Head of caudate nucleus (tissue), 42 donors: ENCODE results near the gene IRF8.

Source experiments
- DNase-seq, 42 donors: peaks; one replicate each; pipeline versions ENCODE4 v3.0.0 to v3.0.0-alpha.2; 2020 to 2021; ENCODE audit warnings: mixed read lengths in 7 of 42
- intact Hi-C: fragments of 100-400 bp; cut with DNase I; formaldehyde crosslinking; loops from one replicate; pipeline ENCODE4 v1.15.0; 2022

Gene IRF8

DNA sequence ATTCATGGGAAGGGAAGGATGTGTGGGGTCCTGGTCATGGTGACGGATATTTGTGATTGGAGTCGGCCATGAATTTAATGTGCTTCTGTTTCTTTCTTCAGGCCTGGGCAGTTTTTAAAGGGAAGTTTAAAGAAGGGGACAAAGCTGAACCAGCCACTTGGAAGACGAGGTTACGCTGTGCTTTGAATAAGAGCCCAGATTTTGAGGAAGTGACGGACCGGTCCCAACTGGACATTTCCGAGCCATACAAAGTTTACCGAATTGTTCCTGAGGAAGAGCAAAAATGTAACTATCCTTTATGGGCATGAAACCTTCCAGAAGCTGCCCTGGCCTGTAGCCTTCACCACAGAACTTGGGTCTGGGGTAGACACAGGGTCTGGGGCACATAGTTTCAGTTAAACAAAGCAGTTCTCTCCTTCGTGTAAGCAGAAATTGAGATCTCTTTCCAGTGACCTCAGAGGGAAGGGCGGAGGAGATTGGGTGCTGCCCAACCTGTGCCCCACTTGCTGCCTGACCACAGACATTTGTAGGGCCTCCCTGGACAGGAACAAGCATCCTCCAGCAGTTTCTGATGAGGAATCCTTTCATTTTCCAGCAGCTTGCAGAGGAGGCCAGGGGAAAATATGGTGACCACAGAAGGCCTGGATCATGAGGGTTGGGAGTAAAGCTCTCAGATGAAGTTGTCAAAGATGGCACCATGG, 10.1 kb downstream of the IRF8 start:
- peak in 5 of 42 donors; percentile 10 to 35 (median 17) for DNase-seq
- intact Hi-C loops = no loop called here

DNA sequence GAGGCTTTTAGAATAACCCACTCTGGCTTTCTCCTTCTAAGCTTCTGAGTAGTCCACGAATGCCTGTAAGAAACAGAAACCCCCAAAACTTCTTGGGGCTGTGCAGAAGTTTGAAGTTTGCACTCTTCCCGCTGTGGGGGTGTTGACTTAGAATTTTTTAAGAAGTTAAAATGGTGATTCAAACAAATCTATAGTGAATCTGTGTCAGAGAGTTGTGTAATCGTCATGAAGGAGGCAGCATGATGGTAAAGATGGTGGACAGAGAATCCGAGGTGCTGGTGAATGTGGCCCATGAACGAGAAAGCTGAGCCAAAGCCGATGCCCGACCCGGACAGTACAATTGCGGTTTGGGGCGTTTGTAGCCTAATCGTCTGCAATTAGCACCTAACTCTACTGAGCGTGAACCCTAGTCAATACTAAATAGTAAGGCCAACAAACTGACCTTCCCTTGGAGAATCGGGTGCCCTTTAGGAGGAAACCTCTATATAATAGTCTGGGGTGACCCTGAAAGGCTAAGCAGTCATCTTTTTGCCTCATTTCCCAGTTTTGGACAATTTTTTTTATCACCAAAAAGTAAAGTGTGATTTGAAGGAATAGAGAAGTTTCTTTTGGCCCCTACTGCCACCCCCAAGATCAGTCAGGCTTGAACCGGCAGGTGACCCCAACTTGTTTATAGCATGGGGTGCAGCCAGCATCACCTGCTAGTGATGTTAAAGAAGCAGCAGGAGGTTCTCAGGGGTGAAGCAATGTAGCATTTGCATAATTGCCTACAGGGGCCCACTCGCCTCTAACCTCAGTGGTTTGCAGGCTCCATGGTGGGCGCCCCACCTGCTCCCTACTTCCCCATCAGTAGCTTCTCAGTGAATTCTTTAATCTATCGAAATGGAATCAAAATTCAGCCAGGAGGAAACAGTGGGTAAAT, 11.2 kb downstream of the IRF8 start:
- DNase-seq = no peak
- intact Hi-C loops = no loop called here

DNA sequence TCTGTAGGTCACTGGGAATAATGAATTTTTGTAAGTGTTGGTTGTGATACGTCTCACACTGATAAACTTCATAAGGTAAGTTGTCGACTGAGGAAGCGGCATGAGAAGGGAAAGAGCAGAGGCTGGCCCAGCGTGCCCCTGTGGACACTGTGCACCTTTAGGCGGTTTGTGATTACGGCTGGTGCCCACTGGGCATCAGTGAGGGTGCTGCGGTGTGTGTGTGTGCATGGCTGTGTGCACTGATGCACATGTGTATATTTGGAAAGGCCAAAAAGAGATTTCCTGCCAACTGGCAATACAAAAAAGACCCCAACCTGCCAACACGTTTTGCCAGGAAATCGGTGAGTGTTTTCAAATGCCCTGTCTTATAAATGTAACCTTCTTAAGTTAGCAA, 11.9 kb downstream of the IRF8 start:
- DNase-seq = no peak
- intact Hi-C loops = no loop called here

DNA sequence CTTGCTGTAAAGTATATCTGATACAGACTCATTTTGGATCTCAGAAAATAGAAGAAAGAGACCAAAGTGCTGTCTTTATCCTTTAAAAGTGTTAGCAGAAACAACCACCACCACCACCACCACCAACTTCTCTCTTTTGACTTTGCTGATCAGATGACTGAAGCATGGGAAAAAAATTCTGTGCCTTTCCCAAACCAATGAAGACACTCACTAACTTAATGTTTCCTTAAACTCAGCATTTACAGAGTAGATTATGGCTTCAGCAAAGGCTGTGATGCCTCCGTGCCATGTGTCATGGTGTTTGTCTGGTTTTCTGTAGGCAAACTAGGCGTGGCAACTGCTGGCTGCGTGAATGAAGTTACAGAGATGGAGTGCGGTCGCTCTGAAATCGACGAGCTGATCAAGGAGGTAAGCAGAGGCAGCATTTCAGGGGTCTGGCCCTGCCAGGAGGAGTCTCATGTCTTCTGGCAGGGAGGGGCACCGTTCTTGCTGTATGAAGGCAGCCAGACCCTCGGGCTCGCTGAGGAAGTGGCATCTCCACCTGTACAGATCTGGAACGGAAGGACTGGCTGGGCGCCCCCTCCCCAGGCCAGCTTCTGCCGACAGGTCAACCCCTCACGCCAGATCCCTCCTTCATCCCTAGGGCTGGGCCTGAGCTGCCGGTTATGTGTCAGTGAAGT, 12.4 kb downstream of the IRF8 start:
- intact Hi-C loops = no loop called here
- DNase-seq = no peak

DNA sequence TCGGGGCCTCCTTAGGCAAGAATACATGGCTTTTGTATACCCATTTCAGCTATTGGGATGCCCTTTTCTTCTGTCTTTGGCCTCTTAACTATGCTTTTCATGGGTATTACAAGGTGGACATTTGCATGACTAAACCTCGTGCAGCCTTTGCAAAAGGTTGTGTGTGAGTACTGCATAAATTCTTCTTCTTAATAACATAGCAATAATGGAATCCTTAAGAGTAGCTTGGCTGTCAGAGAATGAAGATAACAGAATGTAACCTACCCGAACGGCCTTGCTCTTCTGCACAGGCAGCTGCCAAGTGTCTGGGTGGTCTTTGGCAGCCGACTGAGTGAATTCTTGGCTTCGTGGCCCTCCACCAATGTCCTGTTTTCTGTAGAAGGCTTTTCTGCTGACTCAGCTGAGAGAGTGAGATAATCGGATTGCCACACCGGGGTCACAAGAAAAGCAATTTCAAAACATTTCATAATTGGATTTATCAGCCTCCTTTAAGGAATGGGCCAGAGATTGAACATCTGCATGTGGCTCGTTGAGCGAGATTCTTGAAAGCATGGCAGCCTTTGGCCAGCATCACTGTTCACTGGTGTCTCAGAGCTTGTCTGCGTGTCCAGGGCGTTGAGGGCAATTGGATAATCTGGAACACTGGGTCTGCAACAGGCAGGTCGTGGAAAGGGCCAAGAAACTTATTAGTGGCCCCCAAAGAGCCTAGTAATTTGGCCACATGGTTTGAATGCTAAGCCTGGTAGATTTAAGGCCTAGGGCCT, 13.4 kb downstream of the IRF8 start:
- intact Hi-C loops = no loop called here
- no peak for DNase-seq

DNA sequence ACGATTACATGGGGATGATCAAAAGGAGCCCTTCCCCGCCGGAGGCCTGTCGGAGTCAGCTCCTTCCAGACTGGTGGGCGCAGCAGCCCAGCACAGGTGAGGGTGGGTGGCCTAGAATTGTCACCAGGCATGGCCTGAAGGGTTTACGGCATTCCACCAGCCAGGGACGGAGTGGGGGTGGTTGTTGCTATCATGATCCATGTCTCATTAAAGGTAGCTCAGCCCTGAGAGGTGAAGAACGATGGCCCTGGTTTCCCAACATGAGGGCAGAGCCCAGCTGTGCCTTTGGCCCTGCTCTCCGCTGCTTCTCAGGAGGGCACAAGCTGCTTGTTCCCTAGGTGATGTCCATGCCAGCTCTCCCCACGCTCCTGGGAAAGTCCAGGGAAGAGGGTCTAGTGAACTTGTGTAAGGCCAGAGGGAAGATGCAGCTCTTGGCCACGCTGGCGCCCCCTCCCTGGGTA, 14.2 kb downstream of the IRF8 start:
- no peak for DNase-seq
- intact Hi-C loops = no loop called here

DNA sequence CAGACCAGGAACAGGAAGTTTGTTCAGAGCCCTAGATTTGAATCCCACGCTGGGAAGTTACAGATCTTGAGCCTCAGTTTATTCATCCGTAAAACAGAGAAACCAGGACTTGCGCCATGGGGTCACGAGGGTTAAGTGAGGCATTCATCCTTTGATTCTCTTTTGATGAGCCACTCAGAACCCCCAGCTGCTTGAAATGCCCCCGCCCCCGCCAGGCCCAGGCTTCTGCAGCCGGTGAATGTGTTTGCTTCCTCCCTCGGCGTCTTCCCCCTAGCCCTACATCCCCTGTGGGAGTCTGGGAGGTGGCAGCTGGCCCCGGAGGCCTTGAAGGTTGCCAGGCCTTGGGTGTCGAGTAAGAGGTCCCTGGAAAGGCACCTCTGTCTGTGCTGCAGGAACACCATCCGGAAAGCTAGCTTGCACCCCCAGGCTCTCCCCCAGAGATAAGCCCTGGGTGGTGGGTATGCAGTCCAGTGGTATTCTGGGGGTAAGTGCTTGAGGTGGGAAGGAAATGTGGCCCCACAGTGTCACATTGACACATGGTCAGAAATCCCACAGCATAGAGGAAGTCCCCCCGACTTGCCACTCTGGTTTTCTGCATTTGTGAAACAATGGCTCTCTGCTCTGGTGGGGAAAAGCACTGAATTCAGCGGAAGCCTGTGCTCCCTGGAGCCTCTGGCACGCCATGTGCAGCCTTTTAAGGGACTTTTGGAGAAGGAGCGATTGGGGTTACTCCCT, 14.9 kb downstream of the IRF8 start:
- intact Hi-C loops = no loop called here
- DNase-seq = no peak

DNA sequence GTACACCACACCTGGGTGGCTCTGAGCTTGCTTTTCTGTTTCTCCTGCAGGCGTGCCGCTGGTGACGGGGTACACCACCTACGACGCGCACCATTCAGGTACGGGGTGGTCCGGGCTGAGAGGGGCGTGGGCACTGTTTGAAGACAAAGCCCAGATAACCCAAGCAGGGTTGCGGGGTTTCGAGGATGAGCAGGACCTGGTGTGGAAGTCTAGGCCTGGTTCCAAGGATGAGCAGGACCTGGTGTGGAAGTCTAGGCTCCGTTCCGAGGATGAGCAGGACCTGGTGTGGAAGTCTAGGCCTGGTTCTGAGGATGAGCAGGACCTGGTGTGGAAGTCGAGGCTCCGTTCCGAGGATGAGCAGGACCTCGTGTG, 15.4 kb downstream of the IRF8 start:
- intact Hi-C loops = no loop called here
- DNase-seq = no peak

DNA sequence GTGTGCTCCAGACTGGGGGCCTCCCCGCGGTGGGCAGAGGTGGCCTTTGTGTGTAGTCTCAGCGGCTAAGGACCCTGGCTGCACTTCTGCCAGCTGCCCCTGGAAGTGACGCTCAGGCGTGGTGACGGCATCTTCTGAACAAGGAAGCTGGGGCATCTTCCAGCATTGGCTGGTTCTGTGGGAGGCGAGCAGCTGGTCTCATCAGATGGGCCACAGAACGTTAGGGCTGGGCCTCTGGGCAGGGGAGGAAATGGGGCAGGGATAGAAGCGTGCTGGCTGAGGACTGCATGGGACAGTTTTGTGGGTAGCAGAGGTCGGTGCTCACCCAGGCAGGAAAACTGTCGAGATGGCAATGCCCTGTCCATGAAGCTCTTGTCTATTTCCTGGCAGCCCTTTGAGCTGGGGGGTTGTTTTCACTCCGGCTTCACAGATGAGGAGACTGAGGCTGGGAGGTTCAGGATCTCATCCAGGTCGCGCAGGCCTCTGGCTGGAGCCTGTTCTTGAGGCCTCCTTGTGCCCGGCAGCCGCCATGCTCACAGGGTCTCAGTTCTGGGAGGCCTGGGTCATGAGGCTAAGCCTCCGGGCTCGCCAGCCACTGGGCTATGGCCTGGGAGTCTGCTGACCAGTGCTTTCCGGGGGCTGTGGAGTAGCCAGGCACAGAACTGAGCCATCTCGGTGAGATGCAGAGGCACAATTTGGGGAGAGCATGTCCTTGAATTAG, 16.3 kb downstream of the IRF8 start:
- no peak for DNase-seq
- intact Hi-C loops = no loop called here

DNA sequence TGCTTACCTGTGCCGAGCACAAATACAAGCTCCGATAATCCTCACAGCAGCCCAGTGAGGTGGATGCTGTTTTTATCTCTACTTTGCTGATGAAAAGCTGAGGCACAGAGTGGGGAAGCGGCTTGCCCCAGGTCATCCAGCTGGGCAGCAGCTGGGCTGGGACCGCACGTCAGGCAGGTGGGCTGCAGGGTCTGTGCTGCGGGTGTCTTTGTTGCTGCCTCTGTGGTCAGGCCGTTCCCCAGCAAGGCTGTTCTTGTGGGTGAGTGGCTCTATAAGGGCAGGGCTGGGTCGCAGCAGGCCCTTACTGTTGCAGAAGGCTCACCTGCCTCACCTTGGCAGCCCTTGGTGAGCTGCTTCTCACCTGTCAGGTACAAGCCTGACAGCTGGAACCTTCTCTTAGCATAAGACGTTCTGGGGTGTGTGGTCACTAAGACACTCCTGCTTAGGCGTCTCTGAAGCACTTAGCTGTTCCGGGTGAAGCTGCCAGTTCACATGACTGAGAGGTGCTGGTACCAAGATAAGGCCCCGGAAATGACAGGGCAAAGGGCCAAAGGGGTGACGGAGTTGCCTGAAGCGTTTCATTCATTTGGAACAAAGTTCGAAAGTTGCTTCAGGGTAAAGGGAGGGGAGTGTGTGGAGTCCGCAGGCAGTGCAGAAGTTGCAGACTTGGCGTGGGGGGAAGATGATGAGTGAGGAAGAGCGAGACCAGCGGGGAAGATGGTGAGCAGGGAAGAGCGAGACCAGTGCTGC, 17.4 kb downstream of the IRF8 start:
- intact Hi-C loops = no loop called here
- DNase-seq = peak in 1 of 42 donors; percentile 41

DNA sequence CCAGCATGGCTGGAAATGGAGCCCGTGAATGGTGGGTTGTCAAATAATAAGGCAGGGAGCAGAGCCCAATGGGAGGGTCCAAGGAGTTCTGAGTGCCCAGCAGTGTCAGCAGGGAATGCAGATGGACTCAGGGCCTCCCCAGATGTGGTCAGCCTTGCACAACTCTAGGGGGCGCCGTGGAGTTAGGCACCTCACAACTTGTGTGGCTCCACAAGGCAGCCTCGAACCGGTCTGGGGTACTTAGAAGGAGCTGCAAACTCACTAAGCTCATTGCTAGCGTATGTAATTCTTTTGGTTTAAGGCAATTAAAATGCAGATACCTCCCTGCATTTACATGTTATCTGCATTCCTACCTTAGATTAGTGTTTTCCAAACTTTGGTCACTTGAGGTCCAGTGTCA, 18.1 kb downstream of the IRF8 start:
- intact Hi-C loops = no loop called here
- no peak for DNase-seq

DNA sequence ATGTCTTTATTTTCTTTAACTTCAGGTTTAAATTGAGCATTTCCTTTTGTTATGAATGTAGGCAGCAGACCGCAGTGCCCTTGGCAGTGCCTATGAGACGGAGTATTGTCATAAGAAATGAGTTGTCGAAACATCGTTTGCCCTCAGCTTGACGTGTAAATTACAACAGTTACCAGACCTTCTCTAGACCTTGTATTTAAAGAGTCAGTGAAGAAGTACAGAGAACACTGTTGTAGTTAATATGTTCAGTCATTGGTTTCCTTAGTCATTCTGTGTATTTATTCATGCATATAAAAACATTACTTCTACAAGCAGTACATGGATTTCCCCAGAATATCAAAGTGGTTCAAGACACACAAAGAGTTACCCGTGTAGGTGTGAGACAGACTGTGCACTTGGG, 19.0 kb downstream of the IRF8 start:
- no peak for DNase-seq
- intact Hi-C loops = no loop called here

DNA sequence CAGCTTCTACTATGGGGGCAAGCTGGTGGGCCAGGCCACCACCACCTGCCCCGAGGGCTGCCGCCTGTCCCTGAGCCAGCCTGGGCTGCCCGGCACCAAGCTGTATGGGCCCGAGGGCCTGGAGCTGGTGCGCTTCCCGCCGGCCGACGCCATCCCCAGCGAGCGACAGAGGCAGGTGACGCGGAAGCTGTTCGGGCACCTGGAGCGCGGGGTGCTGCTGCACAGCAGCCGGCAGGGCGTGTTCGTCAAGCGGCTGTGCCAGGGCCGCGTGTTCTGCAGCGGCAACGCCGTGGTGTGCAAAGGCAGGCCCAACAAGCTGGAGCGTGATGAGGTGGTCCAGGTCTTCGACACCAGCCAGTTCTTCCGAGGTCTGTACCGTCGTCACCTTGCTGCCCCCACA, 19.5 kb downstream of the IRF8 start:
- DNase-seq = no peak
- intact Hi-C loops = no loop called here

DNA sequence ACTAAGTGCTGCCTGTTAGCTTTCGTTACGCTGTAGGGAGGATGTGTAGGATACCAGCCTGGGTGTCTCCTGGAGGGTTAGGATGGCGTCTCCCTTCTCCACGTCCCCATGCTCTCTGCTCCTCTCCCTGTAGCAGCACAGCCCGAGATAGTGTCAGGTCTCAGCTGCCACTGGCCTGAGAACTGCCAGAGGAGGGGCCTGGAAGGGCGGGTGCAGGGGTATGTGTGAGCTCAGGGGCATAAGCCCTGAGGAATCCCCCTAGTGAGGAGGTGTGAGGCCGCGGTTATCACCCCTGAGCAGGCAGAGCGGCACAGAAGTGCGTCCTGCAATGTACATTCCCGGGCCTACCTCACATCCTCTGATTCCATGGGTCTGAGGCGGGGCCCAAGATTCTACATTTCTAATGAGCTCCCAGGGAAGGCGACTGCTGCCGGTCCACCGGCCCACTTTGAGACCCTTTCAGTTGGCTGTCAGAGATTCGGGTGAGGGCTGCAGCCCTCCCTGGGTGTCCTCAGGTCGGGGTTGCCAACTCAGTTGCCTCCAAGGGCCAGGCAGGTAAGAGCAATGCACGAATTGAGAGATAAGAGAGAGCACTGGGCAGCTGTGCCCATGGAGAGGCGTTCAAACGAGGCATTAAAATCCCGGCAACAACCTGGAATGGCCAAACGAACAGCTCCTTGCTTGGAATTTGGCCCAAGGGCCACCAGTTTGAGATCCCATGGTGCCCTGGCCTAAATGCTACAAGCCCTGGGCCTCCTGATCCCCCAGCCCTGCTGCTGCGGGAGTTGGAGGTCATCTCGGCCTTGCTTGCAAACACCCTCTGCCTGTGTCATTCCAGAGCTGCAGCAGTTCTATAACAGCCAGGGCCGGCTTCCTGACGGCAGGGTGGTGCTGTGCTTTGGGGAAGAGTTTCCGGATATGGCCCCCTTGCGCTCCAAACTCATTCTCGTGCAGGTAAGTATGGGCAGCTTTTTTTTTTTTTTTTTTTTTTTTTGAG, 20.6 kb downstream of the IRF8 start:
- intact Hi-C loops = no loop called here
- no peak for DNase-seq

DNA sequence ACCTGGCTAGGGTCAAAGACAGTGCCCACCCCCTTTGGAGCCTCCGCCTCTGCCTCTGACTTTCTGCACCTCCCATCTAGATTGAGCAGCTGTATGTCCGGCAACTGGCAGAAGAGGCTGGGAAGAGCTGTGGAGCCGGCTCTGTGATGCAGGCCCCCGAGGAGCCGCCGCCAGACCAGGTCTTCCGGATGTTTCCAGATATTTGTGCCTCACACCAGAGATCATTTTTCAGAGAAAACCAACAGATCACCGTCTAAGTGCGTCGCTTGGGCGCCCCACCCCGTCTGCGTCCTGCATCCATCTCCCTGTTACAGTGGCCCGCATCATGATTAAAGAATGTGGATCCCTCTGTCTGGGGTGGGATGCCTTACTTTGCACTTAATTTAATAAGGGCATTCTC, 22.1 kb downstream of the IRF8 start:
- DNase-seq = no peak
- intact Hi-C loops = no loop called here
